ENCODE results near the gene C19orf38.
"Not testable (repeated sequence)": the region's sequence is repeated elsewhere in the genome, so short reads cannot be mapped to it uniquely, and the experiment has no call there.

Gene C19orf38

GRCh38 chr19:10835089-10835753 is 13.0 kb upstream of the C19orf38 start:
- no peak for ATAC-seq (ENCODE audit: insufficient read depth, low read depth)
- H2AFZ ChIP-seq (ENCODE audit: low read depth, low read length) = peak overlapping the region; percentile 98; the same call in 1 of the 2 replicates

GRCh38 chr19:10835754-10836478 is 12.3 kb upstream of the C19orf38 start, which contains the start of gene TMED1:
Gene TMED1 (minus strand): TSS chr19:10836212. CDS start chr19:10836191, 21 bp downstream.
- H2AFZ ChIP-seq (ENCODE audit: low read depth, low read length) = peak within 1 kb of the TSS; percentile 98
- H3K4me1 ChIP-seq (ENCODE audit: insufficient read depth, low read length) = peaks cover 26% of the 10 kb centered on the region
- peak; percentile 99 for DNase-seq
- peak; percentile 88 for ATAC-seq (ENCODE audit: insufficient read depth, low read depth)
- H3K4me3 ChIP-seq (ENCODE audit: low read depth in 1 of 2, low read length in 2 of 2) = peak within 1 kb of the TSS; percentile 81 to 90
- H3K9me3 ChIP-seq (ENCODE audit: insufficient read depth, low read length, severe bottlenecking) = no peaks in the 10 kb centered on the region
- H3K4me2 ChIP-seq (ENCODE audit: insufficient read depth, low read length) = peak within 1 kb of the TSS; percentile 93
- H3K36me3 ChIP-seq (ENCODE audit: insufficient read depth, low read length) = peaks cover 38% of the 10 kb centered on the region
- H4K20me1 ChIP-seq (ENCODE audit: insufficient read depth, low read length) = peaks cover 16% of the 10 kb centered on the region; the same call in 1 of the 2 replicates
- peak within 1 kb of the TSS; percentile 99 for H3K9ac ChIP-seq (ENCODE audit: low read depth, low read length)
- H3K27me3 ChIP-seq (ENCODE audit: insufficient read depth, low read length, poor library complexity) = no peaks in the 10 kb centered on the region
- peak within 1 kb of the TSS; percentile 98 for H3K27ac ChIP-seq (ENCODE audit: low read length)
- TF ChIP-seq CTCF (IDR thresholded peaks at IDR 0.05; ENCODE audit: borderline replicate concordance, extremely low read depth, low read length, poor library complexity, severe bottlenecking) (peak; percentile 32), EZH2 (IDR thresholded peaks at IDR 0.05; ENCODE audit: borderline replicate concordance, low read depth, low read length, severe bottlenecking) (no peak)
- H3K79me2 ChIP-seq (ENCODE audit: insufficient read depth, low read length) = peaks cover 11% of the 10 kb centered on the region

More at GRCh38 chr19:10835089-10835753, 13.0 kb upstream of the C19orf38 start:
- Histone ChIP-seq H3K9me3 (ENCODE audit: insufficient read depth, low read length, severe bottlenecking) (no peaks in the 10 kb centered on the region), H3K4me2 (ENCODE audit: insufficient read depth, low read length) (peak overlapping the region; percentile 93), H3K4me3 (ENCODE audit: low read depth in 1 of 2, low read length in 2 of 2) (peak overlapping the region in 1 of 2 experiments; percentile 90; a peak in 3 of 4 replicates), H3K4me1 (ENCODE audit: insufficient read depth, low read length) (peaks cover 26% of the 10 kb centered on the region), H3K79me2 (ENCODE audit: insufficient read depth, low read length) (peaks cover 11% of the 10 kb centered on the region), H3K9ac (ENCODE audit: low read depth, low read length) (no peak overlapping the region), H3K27me3 (ENCODE audit: insufficient read depth, low read length, poor library complexity) (no peaks in the 10 kb centered on the region), H3K27ac (ENCODE audit: low read length) (peak overlapping the region; percentile 98), H4K20me1 (ENCODE audit: insufficient read depth, low read length) (peaks cover 20% of the 10 kb centered on the region; the same call in 1 of the 2 replicates), H3K36me3 (ENCODE audit: insufficient read depth, low read length) (peaks cover 45% of the 10 kb centered on the region)
- no peak for TF ChIP-seq EZH2 (IDR thresholded peaks at IDR 0.05; ENCODE audit: borderline replicate concordance, low read depth, low read length, severe bottlenecking)
- no peak for TF ChIP-seq CTCF (IDR thresholded peaks at IDR 0.05; ENCODE audit: borderline replicate concordance, extremely low read depth, low read length, poor library complexity, severe bottlenecking)
- DNase-seq = no peak

- Histone ChIP-seq H4K20me1 (ENCODE audit: insufficient read depth, low read length) (peaks cover 14% of the 10 kb centered on the region; the same call in 1 of the 2 replicates), H3K4me2 (ENCODE audit: insufficient read depth, low read length) (peak overlapping the region; percentile 93), H3K27me3 (ENCODE audit: insufficient read depth, low read length, poor library complexity) (no peaks in the 10 kb centered on the region), H3K9me3 (ENCODE audit: insufficient read depth, low read length, severe bottlenecking) (no peaks in the 10 kb centered on the region), H3K79me2 (ENCODE audit: insufficient read depth, low read length) (peaks cover 11% of the 10 kb centered on the region), H2AFZ (ENCODE audit: low read depth, low read length) (peak overlapping the region; percentile 98), H3K36me3 (ENCODE audit: insufficient read depth, low read length) (peaks cover 31% of the 10 kb centered on the region), H3K4me1 (ENCODE audit: insufficient read depth, low read length) (peaks cover 26% of the 10 kb centered on the region), H3K4me3 (ENCODE audit: low read depth in 1 of 2, low read length in 2 of 2) (peak overlapping the region; percentile 81 to 90), H3K27ac (ENCODE audit: low read length) (peak overlapping the region; percentile 98), H3K9ac (ENCODE audit: low read depth, low read length) (peak overlapping the region; percentile 99)
- no peak for TF ChIP-seq CTCF (IDR thresholded peaks at IDR 0.05; ENCODE audit: borderline replicate concordance, extremely low read depth, low read length, poor library complexity, severe bottlenecking)
- no peak for TF ChIP-seq EZH2 (IDR thresholded peaks at IDR 0.05; ENCODE audit: borderline replicate concordance, low read depth, low read length, severe bottlenecking)
- ATAC-seq (ENCODE audit: insufficient read depth, low read depth) (peak; percentile 17; the same call in 1 of the 3 replicates), DNase-seq (peak; percentile 87)
Observed at GRCh38 chr19:10836479-10837330, 11.5 kb upstream of the C19orf38 start.

- ATAC-seq (ENCODE audit: insufficient read depth, low read depth); H3K27me3 ChIP-seq (ENCODE audit: insufficient read depth, low read length, poor library complexity); H3K4me3 ChIP-seq (ENCODE audit: low read depth in 1 of 2, low read length in 2 of 2); H3K4me2 ChIP-seq (ENCODE audit: insufficient read depth, low read length); DNase-seq; H3K27ac ChIP-seq (ENCODE audit: low read length); H3K9me3 ChIP-seq (ENCODE audit: insufficient read depth, low read length, severe bottlenecking); H2AFZ ChIP-seq (ENCODE audit: low read depth, low read length); H3K9ac ChIP-seq (ENCODE audit: low read depth, low read length): not testable (repeated sequence)
- Histone ChIP-seq H3K79me2 (ENCODE audit: insufficient read depth, low read length) (peaks cover 11% of the 10 kb centered on the region), H3K4me1 (ENCODE audit: insufficient read depth, low read length) (peaks cover 26% of the 10 kb centered on the region), H3K36me3 (ENCODE audit: insufficient read depth, low read length) (peaks cover 22% of the 10 kb centered on the region), H4K20me1 (ENCODE audit: insufficient read depth, low read length) (peaks cover 10% of the 10 kb centered on the region; the same call in 1 of the 2 replicates)
Observed at GRCh38 chr19:10837649-10838048, 10.6 kb upstream of the C19orf38 start.
